HepG2 (cell line): ENCODE results near the gene CACNA1G. TPM values are rescaled to one million over a fixed set of nuclear protein-coding genes. Genes with fewer than 3 reads are reported as not detected.
A peak's percentile ranks its signal among the peaks of the same experiment; 100 is the strongest.

Experiments
- ATF6 ChIP-seq: sonication (generic); formaldehyde crosslinking; conservative IDR thresholded peaks from 2 replicates; pipeline ENCODE4 v1.4.0; 2020; ENCODE audit warnings: missing genetic modification reagents
- CENPX ChIP-seq: sonication (generic); formaldehyde crosslinking; IDR thresholded peaks from 2 replicates; pipeline ENCODE4 v1.9.0; 2021; ENCODE audit warnings: mild to moderate bottlenecking, missing genetic modification reagents, moderate library complexity
- HNRNPL ChIP-seq: fragments of 200-400 bp; formaldehyde crosslinking; IDR thresholded peaks from 2 replicates; pipeline ENCODE4 v1.6.1; 2017; ENCODE audit warnings: mild to moderate bottlenecking, low read depth, low read length
- NCOA1 ChIP-seq: sonication (generic); formaldehyde crosslinking; IDR thresholded peaks from 2 replicates; pipeline ENCODE4 v1.9.0; 2021; ENCODE audit warnings: missing genetic modification reagents
- NKX3-1 ChIP-seq: sonication (generic); formaldehyde crosslinking; IDR thresholded peaks from 2 replicates; pipeline ENCODE4 v1.5.0; 2020; ENCODE audit warnings: missing genetic modification reagents
- NPAS2 ChIP-seq: sonication (generic); formaldehyde crosslinking; IDR thresholded peaks from 2 replicates; pipeline ENCODE4 v1.8.0; 2022; ENCODE audit warnings: mild to moderate bottlenecking, missing genetic modification reagents, borderline replicate concordance
- RBM39 ChIP-seq: fragments of 200-400 bp; formaldehyde crosslinking; IDR thresholded peaks from one replicate; pipeline ENCODE4 v1.6.1; 2018; ENCODE audit warnings: antibody characterized with exemption, mild to moderate bottlenecking, low read depth, low read length; ENCODE audit not compliant: poor library complexity, severe bottlenecking
- REPIN1 ChIP-seq: sonication (generic); formaldehyde crosslinking; IDR thresholded peaks from 2 replicates; pipeline ENCODE4 v1.8.0; 2022; ENCODE audit warnings: missing genetic modification reagents, low read depth, mild to moderate bottlenecking, borderline replicate concordance
- SAP130 ChIP-seq: IDR thresholded peaks from 2 replicates; pipeline ENCODE4 v1.6.1; 2016; ENCODE audit warnings: low read depth
- SP4 ChIP-seq: sonication (generic); formaldehyde crosslinking; IDR thresholded peaks from 2 replicates; pipeline ENCODE4 v1.8.1; 2023; ENCODE audit warnings: mild to moderate bottlenecking, missing genetic modification reagents
- U2AF1 ChIP-seq: fragments of 200-400 bp; formaldehyde crosslinking; optimal IDR thresholded peaks from 2 replicates; pipeline ENCODE3; 2017; ENCODE audit warnings: mild to moderate bottlenecking, low read depth, low read length
- ZBTB33 ChIP-seq: sonication (generic); formaldehyde crosslinking; IDR thresholded peaks from 2 replicates; pipeline ENCODE4 v1.4.0; 2020; ENCODE audit warnings: missing genetic modification reagents
- ZBTB42 ChIP-seq: sonication (generic); formaldehyde crosslinking; IDR thresholded peaks from 2 replicates; pipeline ENCODE4 v1.5.0; 2020; ENCODE audit warnings: mild to moderate bottlenecking, missing genetic modification reagents
- ZMYM2 ChIP-seq: sonication (generic); formaldehyde crosslinking; IDR thresholded peaks from 2 replicates; pipeline ENCODE4 v1.8.0; 2022; ENCODE audit warnings: mild to moderate bottlenecking, missing genetic modification reagents
- ZNF318 ChIP-seq: sonication (generic); formaldehyde crosslinking; IDR thresholded peaks from 2 replicates; pipeline ENCODE4 v1.4.0; 2020; ENCODE audit warnings: mild to moderate bottlenecking, missing genetic modification reagents
- ZNF44 ChIP-seq: sonication (generic); formaldehyde crosslinking; IDR thresholded peaks from 2 replicates; pipeline ENCODE4 v1.5.1; 2020; ENCODE audit warnings: mild to moderate bottlenecking, missing genetic modification reagents
- ZNF484 ChIP-seq: sonication (generic); formaldehyde crosslinking; IDR thresholded peaks from 2 replicates; pipeline ENCODE4 v1.5.1; 2020; ENCODE audit warnings: mild to moderate bottlenecking, low read depth, missing genetic modification reagents, borderline replicate concordance
- ZNF772 ChIP-seq: sonication (generic); formaldehyde crosslinking; IDR thresholded peaks from 2 replicates; pipeline ENCODE4 v1.5.0; 2020; ENCODE audit warnings: mild to moderate bottlenecking, missing genetic modification reagents
- ZNF776 ChIP-seq: sonication (generic); formaldehyde crosslinking; IDR thresholded peaks from 2 replicates; pipeline ENCODE4 v1.4.0; 2020; ENCODE audit warnings: mild to moderate bottlenecking, missing genetic modification reagents
- polyA plus RNA-seq, 8 experiments: library from polyadenylated mRNA; depleted of rRNA in 3 of 8; stranded (reverse) in 7 of 8; unstranded in 1 of 8; fragments of >200 nt; fragmentation: Illumina TruSeq in 4 of 8; extraction: Trizol in 4 of 8; gene quantifications; 2 replicates each; pipeline versions ENCODE4 v1.2.1 to v1.2.3, GENCODE V29; 2011 to 2016; ENCODE audit warnings: low read depth in 4 of 8, missing spikeins in 1 of 8, mixed read lengths in 1 of 8; ENCODE audit not compliant: insufficient read depth in 1 of 8
- total RNA-seq, 5 experiments: library from RNA; depleted of rRNA; stranded (reverse); fragments of >200 nt; fragmentation: Illumina TruSeq; extraction: Trizol; gene quantifications; 2 replicates each; pipeline ENCODE4 v1.2.3, GENCODE V29; 2016; ENCODE audit warnings: low read depth in 1 of 5

Gene CACNA1G
- total and polyA plus RNA-seq, 2 of the 13 experiments (the other 11 are each of a cell fraction or from before 2014, with no cell fraction given) = 0.02 TPM; not detected in 1

- TF ChIP-seq NKX3-1 (CRISPR knock-in tag) = no peak
- TF ChIP-seq NCOA1 (CRISPR knock-in tag) = no peak
- peak; percentile 88 for TF ChIP-seq SP4 (CRISPR knock-in tag)
- no peak for TF ChIP-seq CENPX (CRISPR knock-in tag)
- peak; percentile 32 for TF ChIP-seq RBM39
- no peak for TF ChIP-seq ZBTB33 (CRISPR knock-in tag)
- no peak for TF ChIP-seq ZNF44 (CRISPR knock-in tag)
- TF ChIP-seq ZNF484 (CRISPR knock-in tag) = no peak
- no peak for TF ChIP-seq ZNF772 (CRISPR knock-in tag)
- no peak for TF ChIP-seq U2AF1
- peak; percentile 47 for TF ChIP-seq SAP130 (CRISPR knock-in tag)
- no peak for TF ChIP-seq REPIN1 (CRISPR knock-in tag)
- TF ChIP-seq ZNF318 = no peak
- no peak for TF ChIP-seq NPAS2 (CRISPR knock-in tag)
- TF ChIP-seq HNRNPL = no peak
- TF ChIP-seq ATF6 (CRISPR knock-in tag) = no peak
- TF ChIP-seq ZBTB42 (CRISPR knock-in tag) = peak; percentile 96
- TF ChIP-seq ZNF776 (CRISPR knock-in tag) = no peak
- TF ChIP-seq ZMYM2 = no peak
These were observed at the start of gene CACNA1G (continued) for GRCh38 chr17:50560185-50560824.
